Activated CD4-positive, alpha-beta T cell treated with anti-CD3 and anti-CD28 coated beads for 36 hours (primary cell): ENCODE measurements around the gene NFIX. TPM values are rescaled to one million over a fixed set of nuclear protein-coding genes. Genes with fewer than 3 reads are reported as not detected.
A peak's percentile ranks its signal among the peaks of the same experiment; 100 is the strongest.

Experiments used
- ATAC-seq: fragments of 200-7000 bp; cut with Tn5 transposase; one replicate; pipeline ENCODE4 v1.10.0; 2021; ENCODE audit warnings: mild to moderate bottlenecking, moderate library complexity
- CTCF ChIA-PET: fragments of 350-600 bp; sonication (Branson Sonifier 250); formaldehyde crosslinking; loops from one replicate; lab custom pipeline; 2021; ENCODE audit warnings: antibody characterized with exemption; lab: Charles Lee
- POLR2A ChIA-PET: fragments of 350-600 bp; sonication (Branson Sonifier 250); formaldehyde crosslinking; loops from one replicate; lab custom pipeline; 2021; ENCODE audit warnings: antibody characterized with exemption, inconsistent platforms; lab: Charles Lee
- DNase-seq: peaks from one replicate; pipeline ENCODE4 v3.0.0-alpha.2; 2020
- H3K27ac Mint-ChIP-seq: one replicate; pipeline ENCODE4 v1.8.0; 2021; ENCODE audit warnings: mixed read lengths
- H3K27me3 Mint-ChIP-seq: one replicate; pipeline ENCODE4 v1.8.0; 2021; ENCODE audit warnings: mixed read lengths
- H3K36me3 Mint-ChIP-seq: one replicate; pipeline ENCODE4 v1.8.0; 2021; ENCODE audit warnings: low read depth, mixed read lengths
- H3K4me1 Mint-ChIP-seq: one replicate; pipeline ENCODE4 v1.8.0; 2021; ENCODE audit warnings: mixed read lengths
- H3K4me3 Mint-ChIP-seq: one replicate; pipeline ENCODE4 v1.8.0; 2021; ENCODE audit warnings: mild to moderate bottlenecking, moderate library complexity, mixed read lengths
- H3K9me3 Mint-ChIP-seq: one replicate; pipeline ENCODE4 v1.8.0; 2021; ENCODE audit warnings: low read depth, mixed read lengths
- intact Hi-C, 2 experiments: fragments of 100-400 bp; cut with DNase I in 1 of 2; cut with micrococcal nuclease in 1 of 2; formaldehyde crosslinking; loops; one replicate each; pipeline versions ENCODE4 v1.14.2 to v1.15.1; 2022 to 2024; cut with DNase I, micrococcal nuclease
- total RNA-seq, 2 experiments: library from RNA; stranded (reverse); gene quantifications; one replicate each; pipeline ENCODE4 v1.2.3, GENCODE V29; 2021

Gene NFIX
- total RNA-seq, 2 experiments from 2014 or later, result 4.3 to 4.8 TPM

DNA sequence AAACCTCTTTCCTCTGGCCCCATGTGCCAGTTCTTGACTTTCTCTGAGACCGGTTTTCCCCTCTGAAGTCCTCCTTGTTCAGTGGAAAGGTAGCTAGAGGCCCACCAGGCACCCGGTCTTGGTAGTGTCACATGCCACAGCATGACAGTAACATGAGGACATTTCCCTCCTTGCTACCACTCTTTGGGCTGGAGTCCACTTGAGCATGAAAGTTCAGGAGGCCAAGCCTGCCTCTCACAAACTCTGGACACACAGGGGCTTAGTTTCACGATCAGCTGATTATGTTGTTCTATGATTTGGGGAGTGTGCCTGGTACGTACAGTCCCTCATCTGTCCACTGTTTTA, 45.6 kb downstream of the NFIX start:
- ChIA-PET POLR2A (no interaction called here), CTCF (interaction anchor here (0.7 to 2.1 kb wide), 4 partner anchors 10 to 75 kb away, joined by 3 to 7 read pairs (median 5); no protein-coding TSS in a partner anchor)
- peaks cover 10% of the 10 kb centered on the region for H3K4me1 Mint-ChIP-seq
- H3K36me3 Mint-ChIP-seq, result no peaks in the 10 kb centered on the region
- ATAC-seq (no peak), DNase-seq (no peak)
- no peak overlapping the region for H3K27ac Mint-ChIP-seq
- H3K27me3 Mint-ChIP-seq, result no peaks in the 10 kb centered on the region
- no peaks in the 10 kb centered on the region for H3K9me3 Mint-ChIP-seq
- intact Hi-C loops, result no loop called here
- H3K4me3 Mint-ChIP-seq, result no peak overlapping the region

DNA sequence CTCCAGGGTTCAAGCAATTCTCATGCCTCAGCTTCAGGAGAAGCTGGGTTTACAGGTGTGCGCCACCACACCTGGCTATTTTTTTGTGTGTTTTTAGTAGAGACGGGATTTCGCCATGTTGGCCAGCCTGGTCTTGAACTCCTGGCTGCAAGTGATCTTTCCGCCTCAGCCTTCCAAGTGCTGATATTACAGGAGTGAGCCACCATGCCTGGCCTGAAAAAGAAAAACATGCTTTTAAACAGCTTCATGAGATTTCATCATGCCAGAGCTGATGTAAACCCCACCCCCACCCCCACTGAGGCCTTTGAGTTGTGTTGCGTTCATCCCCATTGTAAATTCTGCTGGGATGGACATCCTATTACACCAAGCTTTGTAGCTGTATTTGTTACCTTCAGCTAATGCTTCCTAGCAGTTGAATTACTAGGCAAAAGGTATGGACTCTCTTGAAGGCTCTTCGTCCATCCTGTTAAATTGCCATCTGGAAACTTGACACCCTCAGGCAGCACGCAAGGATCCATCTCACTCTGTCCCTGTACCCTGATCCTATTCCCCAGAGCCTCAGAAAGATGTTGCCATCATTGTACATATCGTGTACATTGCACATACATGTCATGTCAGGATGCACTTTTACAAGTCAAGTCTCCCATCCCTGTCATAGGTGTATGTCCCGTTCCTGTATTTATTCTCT, 47.3 kb downstream of the NFIX start:
- Mint-ChIP-seq H3K27ac (no peak overlapping the region), H3K4me3 (no peak overlapping the region), H3K36me3 (no peaks in the 10 kb centered on the region), H3K4me1 (peaks cover 10% of the 10 kb centered on the region), H3K9me3 (no peaks in the 10 kb centered on the region), H3K27me3 (no peaks in the 10 kb centered on the region)
- CTCF ChIA-PET, result interaction anchor here (0.6 to 1.4 kb wide), 4 partner anchors 10 to 902 kb away, joined by 3 to 4 read pairs (median 4); no protein-coding TSS in a partner anchor
- no peak for ATAC-seq
- POLR2A ChIA-PET, result interaction anchor here (0.6 kb wide), 1 partner anchor 75 kb away, joined by 10 read pairs; no protein-coding TSS in a partner anchor
- intact Hi-C loops, result no loop called here
- DNase-seq, result no peak

DNA sequence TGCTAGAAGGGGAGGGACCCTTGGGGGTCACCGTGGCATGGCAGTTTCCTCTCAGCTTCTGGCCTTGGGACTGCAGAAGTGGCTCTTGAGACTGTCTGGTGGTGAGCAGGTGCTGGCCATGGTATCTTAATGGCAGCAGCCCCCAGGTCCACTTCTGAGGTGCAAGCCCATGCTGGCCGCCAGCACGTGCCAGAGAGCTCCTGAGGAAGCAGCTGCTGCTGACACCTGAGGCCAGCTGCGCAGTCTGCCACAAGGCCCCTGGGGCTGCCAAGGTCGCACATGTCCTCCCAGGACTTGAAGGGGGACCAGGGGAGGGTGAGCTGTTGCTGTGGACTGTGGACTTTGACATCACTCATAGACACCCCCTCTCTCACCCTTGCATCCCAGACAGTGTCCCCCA, 48.0 kb downstream of the NFIX start:
- Mint-ChIP-seq H3K4me3 (no peak overlapping the region), H3K36me3 (no peaks in the 10 kb centered on the region), H3K27me3 (no peaks in the 10 kb centered on the region), H3K27ac (no peak overlapping the region), H3K4me1 (peaks cover 10% of the 10 kb centered on the region), H3K9me3 (no peaks in the 10 kb centered on the region)
- intact Hi-C loops, result no loop called here
- no peak for DNase-seq
- ChIA-PET POLR2A (interaction anchor here (0.6 kb wide), 1 partner anchor 76 kb away, joined by 10 read pairs; no protein-coding TSS in a partner anchor), CTCF (interaction anchor here (0.6 to 1.4 kb wide), 6 partner anchors 11 to 902 kb away, joined by 3 to 4 read pairs (median 3); partner anchors contain the start of gene NFIX)
- no peak for ATAC-seq

DNA sequence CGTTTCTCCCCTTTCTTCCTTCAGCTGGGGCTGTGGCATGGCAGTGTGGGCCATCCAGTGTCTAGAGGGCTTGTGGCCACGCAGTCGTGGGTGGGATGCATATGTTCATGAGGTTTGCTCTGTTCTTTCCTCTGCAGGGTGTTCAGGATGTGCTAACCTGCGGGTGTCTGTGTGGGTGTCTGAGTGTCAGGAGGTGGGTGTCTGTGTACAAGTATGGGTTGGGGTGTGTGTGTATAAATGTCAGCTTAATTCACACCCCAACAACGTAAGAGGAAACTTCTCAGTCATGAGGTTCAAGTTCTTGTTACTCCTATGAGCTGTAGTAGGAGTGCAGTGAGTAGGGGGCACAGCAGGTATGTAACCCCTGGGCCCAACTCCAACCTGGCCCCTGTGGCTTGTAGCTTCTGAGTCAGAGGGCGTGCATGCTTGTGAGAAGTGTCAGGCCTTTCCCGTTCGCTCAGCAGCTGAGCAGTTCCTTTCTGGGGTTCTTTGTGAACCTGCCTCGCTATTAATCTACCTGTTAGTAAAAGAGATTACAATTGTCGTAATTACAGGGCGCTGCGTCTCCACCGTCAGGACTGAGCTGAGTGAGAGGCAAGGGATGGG, 49.1 kb downstream of the NFIX start:
- H3K36me3 Mint-ChIP-seq, result no peaks in the 10 kb centered on the region
- no peaks in the 10 kb centered on the region for H3K9me3 Mint-ChIP-seq
- DNase-seq (peak; percentile 23), ATAC-seq (peak; percentile 61)
- H3K27ac Mint-ChIP-seq, result peak overlapping the region; percentile 55
- H3K4me3 Mint-ChIP-seq, result no peak overlapping the region
- POLR2A ChIA-PET, result no interaction called here
- peaks cover 10% of the 10 kb centered on the region for H3K4me1 Mint-ChIP-seq
- CTCF ChIA-PET, result interaction anchor here (1.0 to 2.1 kb wide), 4 partner anchors 10 to 151 kb away, joined by 3 to 14 read pairs (median 6); no protein-coding TSS in a partner anchor
- intact Hi-C loops, result no loop called here
- H3K27me3 Mint-ChIP-seq, result no peaks in the 10 kb centered on the region

DNA sequence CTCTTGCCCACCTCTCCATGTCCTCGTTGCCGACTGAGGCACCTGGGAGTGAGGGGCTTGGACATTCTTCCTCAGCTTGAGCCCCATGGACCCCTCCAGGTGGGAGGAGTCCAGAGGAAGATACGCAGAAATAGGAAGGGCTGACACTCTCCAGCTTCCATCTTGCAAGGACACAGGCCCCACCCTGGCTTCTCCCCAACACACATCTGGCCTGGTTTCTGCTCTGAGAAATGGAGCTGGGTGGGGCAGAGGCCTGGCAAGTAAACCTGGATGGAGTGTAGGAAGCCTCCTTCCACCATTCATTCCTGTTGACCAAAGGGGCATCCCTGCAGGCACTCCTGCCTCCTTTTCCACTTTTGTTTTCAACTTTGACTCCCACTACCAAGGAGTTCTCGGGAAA, 50.5 kb downstream of the NFIX start:
- ATAC-seq (no peak), DNase-seq (no peak)
- Mint-ChIP-seq H3K4me3 (no peak overlapping the region), H3K36me3 (no peaks in the 10 kb centered on the region), H3K27me3 (no peaks in the 10 kb centered on the region), H3K4me1 (peaks cover 10% of the 10 kb centered on the region), H3K27ac (no peak overlapping the region), H3K9me3 (no peaks in the 10 kb centered on the region)
- ChIA-PET CTCF (interaction anchor here (0.9 to 2.1 kb wide), 3 partner anchors 16 to 68 kb away, joined by 3 to 14 read pairs (median 3); no protein-coding TSS in a partner anchor), POLR2A (interaction anchor here (0.8 kb wide), 1 partner anchor 12 kb away, joined by 3 read pairs; no protein-coding TSS in a partner anchor)
- intact Hi-C loops, result no loop called here

DNA sequence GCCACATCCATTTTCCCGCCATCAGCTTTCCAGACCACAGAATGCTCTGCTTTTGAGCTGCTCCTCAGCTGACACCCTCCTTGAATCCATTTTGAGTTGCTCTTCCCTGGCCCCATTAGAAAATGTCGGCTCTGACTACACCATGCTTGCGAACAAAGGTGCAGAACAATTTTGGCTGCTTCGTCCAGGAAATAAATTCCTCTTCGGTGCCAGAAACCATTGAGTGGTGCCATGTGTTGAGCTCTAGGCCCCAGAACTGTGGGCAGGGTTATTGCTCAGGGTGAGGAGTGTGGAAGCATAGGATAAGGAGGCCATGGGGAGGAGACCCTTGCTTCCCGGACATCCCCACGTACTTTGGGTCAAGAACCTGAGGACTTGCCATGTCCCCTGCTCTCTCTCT, 52.1 kb downstream of the NFIX start:
- H3K4me3 Mint-ChIP-seq, result no peak overlapping the region
- H3K9me3 Mint-ChIP-seq, result no peaks in the 10 kb centered on the region
- peaks cover 3% of the 10 kb centered on the region for H3K27me3 Mint-ChIP-seq
- intact Hi-C loops, result no loop called here
- DNase-seq (no peak), ATAC-seq (no peak)
- H3K4me1 Mint-ChIP-seq, result peaks cover 18% of the 10 kb centered on the region
- H3K36me3 Mint-ChIP-seq, result no peaks in the 10 kb centered on the region
- ChIA-PET CTCF (interaction anchor here (0.5 kb wide), 1 partner anchor 214 kb away, joined by 3 read pairs; no protein-coding TSS in a partner anchor), POLR2A (no interaction called here)
- H3K27ac Mint-ChIP-seq, result no peak overlapping the region

DNA sequence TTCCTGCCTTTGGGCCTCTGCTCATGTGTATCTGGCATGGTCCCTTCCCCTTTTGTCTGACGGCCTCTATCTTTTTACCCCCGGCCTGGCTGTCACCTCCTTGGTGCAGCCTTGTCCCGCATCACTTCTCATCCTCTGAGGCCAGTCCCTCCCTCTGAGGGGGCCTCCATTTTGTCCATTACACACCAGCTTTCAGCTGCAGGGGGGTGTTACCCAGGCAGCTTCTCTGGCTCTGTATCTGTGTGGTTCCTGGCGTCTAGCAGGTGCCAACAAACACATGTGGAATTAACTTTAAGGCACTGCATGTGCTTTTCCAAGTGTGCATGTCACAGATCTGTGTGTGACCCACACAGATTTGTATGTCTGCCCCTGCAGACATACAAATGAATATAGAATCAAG, 55.0 kb downstream of the NFIX start:
- intact Hi-C loops, result no loop called here
- Mint-ChIP-seq H3K27ac (no peak overlapping the region), H3K4me3 (no peak overlapping the region), H3K27me3 (peaks cover 3% of the 10 kb centered on the region), H3K4me1 (peaks cover 8% of the 10 kb centered on the region), H3K36me3 (no peaks in the 10 kb centered on the region), H3K9me3 (no peaks in the 10 kb centered on the region)
- CTCF ChIA-PET, result no interaction called here
- POLR2A ChIA-PET, result no interaction called here
- ATAC-seq, result no peak
- no peak for DNase-seq

DNA sequence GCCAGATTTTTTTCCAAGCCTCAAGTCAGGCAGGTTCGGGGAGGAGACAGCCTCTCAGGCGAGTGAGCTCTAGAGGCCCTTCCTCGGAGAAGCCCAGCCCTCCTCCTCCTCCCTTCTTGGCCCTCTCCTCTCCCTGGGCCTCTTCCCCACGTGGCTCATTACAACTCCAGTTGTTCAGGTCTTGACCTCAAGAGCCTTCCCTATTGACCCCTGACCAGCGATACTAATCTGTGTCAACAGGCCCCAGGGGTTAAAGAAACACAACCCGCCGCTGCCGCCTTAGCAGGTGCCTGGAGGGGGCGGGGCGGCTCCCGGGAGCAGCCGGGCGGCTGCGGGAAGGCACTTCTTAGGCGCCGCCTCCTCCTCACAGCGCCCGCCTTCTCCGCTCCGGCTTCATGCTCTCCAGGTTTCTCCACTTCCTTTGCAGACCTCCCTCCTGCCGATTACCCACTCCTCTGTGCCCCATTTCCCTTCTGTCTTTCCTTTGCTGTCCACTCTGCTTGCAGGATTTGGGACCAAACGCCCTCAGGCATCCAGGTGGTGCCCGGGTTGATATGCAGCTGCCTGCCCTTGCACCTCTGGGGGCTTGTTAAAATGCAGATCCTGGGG, 56.4 kb downstream of the NFIX start:
- POLR2A ChIA-PET, result no interaction called here
- ATAC-seq, result peak; percentile 78
- DNase-seq, result peak; percentile 64
- Mint-ChIP-seq H3K27ac (no peak overlapping the region), H3K36me3 (no peaks in the 10 kb centered on the region), H3K27me3 (peaks cover 3% of the 10 kb centered on the region), H3K4me3 (peak overlapping the region; percentile 22), H3K9me3 (no peaks in the 10 kb centered on the region), H3K4me1 (peaks cover 8% of the 10 kb centered on the region)
- intact Hi-C loops, result no loop called here
- CTCF ChIA-PET, result interaction anchor here (1.0 to 2.1 kb wide), 2 partner anchors 10 to 18 kb away, joined by 3 to 14 read pairs; no protein-coding TSS in a partner anchor

DNA sequence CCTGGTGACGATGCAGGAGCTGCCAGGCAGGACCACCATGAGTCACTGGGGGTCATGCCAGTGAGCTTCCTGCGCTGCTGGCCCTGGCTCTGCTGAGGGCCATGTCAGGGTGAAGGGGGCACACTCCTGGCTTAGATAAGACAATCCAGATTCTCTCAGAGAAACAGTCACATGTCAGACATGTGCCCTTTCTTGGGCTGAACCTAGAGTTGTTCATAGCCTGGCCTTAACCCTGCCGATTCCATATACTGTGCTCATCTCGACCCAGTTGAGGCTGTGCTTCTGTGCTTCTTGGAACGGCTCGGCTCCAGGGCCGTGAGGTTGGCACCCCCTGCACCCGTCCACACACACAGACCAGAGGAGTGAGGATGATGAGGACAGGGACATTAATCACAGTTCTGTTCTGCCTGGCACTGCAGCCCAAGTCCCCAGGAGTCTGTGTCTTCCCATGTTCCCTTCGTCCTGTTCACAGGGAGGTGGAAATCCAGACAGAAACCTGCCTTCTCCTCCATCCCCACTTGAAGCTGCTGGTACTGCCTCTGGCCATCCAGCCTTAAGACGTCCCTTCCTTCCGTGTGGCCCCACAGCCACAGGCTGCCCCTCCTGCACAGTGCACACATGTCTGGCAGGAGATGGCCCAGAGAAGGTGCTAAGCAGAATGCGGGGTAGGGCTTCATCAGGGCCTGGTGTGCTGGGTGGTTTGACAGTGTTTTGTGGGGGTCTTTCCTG, 57.3 kb downstream of the NFIX start:
- Mint-ChIP-seq H3K27me3 (peaks cover 3% of the 10 kb centered on the region), H3K4me1 (peaks cover 8% of the 10 kb centered on the region), H3K27ac (no peak overlapping the region), H3K4me3 (no peak overlapping the region), H3K36me3 (no peaks in the 10 kb centered on the region), H3K9me3 (no peaks in the 10 kb centered on the region)
- POLR2A ChIA-PET, result no interaction called here
- CTCF ChIA-PET, result interaction anchor here (0.7 to 2.1 kb wide), 4 partner anchors 8 to 14 kb away, joined by 3 to 14 read pairs (median 3); no protein-coding TSS in a partner anchor
- ATAC-seq (no peak), DNase-seq (no peak)
- intact Hi-C loops, result no loop called here

DNA sequence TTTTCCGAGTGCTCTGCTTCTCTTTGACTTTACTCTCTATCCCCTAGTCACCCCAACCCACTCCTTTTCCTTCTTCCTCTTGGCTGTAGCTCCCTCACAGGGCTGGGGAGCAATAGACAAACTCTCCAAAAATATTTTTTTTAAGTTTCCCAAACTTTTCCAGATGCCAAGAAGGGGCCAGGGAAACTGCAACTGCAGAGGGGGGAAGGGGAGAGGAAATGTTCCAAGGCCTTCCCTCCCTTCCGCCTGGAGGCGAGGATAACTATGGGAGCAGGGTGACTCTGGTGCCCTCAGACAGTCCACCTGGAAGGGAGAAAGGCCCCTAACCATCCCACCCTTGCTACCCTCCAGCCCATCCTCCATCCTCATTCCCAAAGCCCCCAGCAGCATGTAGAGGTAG, 58.0 kb downstream of the NFIX start:
- POLR2A ChIA-PET, result no interaction called here
- ATAC-seq, result no peak
- H3K36me3 Mint-ChIP-seq, result no peaks in the 10 kb centered on the region
- CTCF ChIA-PET, result interaction anchor here (0.7 to 2.2 kb wide), 4 partner anchors 8 to 76 kb away, joined by 3 to 9 read pairs (median 3); no protein-coding TSS in a partner anchor
- no peaks in the 10 kb centered on the region for H3K9me3 Mint-ChIP-seq
- H3K27ac Mint-ChIP-seq, result no peak overlapping the region
- intact Hi-C loops, result no loop called here
- H3K4me3 Mint-ChIP-seq, result no peak overlapping the region
- H3K27me3 Mint-ChIP-seq, result peaks cover 3% of the 10 kb centered on the region
- peaks cover 8% of the 10 kb centered on the region for H3K4me1 Mint-ChIP-seq
- no peak for DNase-seq
